Measurements from ENCODE around the gene MMP21. TPM values are rescaled to one million over a fixed set of nuclear protein-coding genes. Genes with fewer than 3 reads are reported as not detected.

The MMP21 gene
- total RNA-seq, 4 donors from 2014 or later = 0.67 TPM; not detected in 3

DNA sequence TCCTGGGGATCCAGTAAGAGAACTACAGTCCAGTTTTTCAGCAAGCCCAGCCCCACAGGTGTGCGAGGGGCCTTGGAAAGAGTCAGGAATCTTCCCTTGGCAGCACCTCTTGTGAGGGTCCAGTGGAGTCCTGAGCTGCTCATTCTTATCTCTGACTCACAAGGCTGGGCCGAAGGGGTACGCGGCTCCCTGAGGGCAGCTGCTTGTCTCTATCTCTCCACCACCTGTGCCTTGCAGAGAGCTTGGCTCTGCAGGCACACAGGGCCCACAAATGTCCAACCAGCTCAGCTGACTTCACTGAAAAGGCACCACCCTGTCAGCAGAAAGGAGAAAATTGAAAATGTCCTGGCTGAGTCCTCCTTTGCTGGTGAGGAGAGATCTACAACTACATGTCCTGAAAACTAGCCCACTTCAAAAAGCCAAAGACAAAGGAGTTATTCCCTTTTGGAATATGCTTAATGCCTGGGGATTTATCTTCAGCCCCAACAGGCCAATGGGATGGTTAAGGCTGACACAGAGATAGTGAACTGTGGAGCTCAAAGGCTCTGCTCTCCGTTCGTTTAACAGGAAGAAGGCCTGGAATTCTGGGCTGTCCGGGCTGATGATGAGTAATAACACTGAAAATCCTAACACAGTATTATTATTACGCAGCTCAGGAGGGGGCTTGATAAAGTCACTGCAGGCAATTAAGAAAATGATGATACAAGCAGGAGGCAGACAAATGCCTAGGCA, 24.0 kb upstream of the MMP21 start:
- Histone ChIP-seq H3K4me3 (replicated peaks in 1 of 3) (no peak overlapping the region), H3K9me3 (no peaks in the 10 kb centered on the region), H3K4me1 (no peaks in the 10 kb centered on the region), H3K36me3 (peaks cover under 1 to 15% of the 10 kb centered on the region in 2 donors), H3K27me3 (no peaks in the 10 kb centered on the region), H3K27ac (no peak overlapping the region)
- TF ChIP-seq, protein P1, sequence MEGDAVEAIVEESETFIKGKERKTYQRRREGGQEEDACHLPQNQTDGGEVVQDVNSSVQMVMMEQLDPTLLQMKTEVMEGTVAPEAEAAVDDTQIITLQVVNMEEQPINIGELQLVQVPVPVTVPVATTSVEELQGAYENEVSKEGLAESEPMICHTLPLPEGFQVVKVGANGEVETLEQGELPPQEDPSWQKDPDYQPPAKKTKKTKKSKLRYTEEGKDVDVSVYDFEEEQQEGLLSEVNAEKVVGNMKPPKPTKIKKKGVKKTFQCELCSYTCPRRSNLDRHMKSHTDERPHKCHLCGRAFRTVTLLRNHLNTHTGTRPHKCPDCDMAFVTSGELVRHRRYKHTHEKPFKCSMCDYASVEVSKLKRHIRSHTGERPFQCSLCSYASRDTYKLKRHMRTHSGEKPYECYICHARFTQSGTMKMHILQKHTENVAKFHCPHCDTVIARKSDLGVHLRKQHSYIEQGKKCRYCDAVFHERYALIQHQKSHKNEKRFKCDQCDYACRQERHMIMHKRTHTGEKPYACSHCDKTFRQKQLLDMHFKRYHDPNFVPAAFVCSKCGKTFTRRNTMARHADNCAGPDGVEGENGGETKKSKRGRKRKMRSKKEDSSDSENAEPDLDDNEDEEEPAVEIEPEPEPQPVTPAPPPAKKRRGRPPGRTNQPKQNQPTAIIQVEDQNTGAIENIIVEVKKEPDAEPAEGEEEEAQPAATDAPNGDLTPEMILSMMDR (IDR thresholded peaks at IDR 0.05) = no peak
- TF ChIP-seq POLR2A (IDR thresholded peaks at IDR 0.05) = no peak
- intact Hi-C loops (cut with DNase I) = no loop called here
- no peak for DNase-seq
- WGBS, 2 donors = 92 to 95% methylated on average over 5 to 8 of the region's 8 CpGs

DNA sequence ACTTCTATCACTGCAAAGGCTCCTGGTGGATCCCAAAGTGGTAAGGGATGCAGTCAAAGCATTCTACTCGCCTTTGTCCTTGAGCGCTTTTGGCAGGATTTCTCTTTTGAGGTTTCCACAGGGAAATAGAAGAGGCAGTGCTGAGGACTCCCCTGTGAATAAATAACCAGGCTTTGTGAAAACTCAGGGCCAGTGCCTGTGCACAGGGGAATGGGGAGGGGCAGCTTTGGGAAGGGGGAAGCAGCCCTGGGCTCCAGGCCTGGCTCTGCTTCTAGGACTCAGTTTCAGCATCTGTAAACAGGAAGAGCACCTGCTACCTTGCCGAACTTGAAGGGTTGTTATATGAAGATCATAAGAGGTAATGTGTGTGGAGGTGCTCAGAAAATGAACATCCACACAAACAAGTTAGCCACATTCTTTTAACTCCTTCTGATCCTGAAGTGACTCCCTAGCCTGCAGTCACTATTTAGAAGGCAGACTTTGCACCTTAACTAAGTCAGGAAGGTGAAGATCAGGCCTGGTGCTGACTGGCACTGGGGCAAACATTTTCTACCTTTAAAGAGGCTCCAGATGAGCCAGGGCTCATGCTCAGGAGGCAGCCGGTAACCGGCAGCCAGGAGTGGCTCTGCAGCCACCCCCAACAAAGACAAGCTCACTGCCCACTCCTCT, 22.5 kb upstream of the MMP21 start:
- H3K4me3 ChIP-seq (replicated peaks in 1 of 3) = no peak overlapping the region
- no peaks in the 10 kb centered on the region for H3K9me3 ChIP-seq
- WGBS, 2 donors = 46 to 57% methylated on average over 3 to 5 of the region's 5 CpGs
- no peaks in the 10 kb centered on the region for H3K4me1 ChIP-seq
- no peaks in the 10 kb centered on the region for H3K27me3 ChIP-seq
- TF ChIP-seq, protein P1 (IDR thresholded peaks at IDR 0.05) = no peak
- no peak for TF ChIP-seq POLR2A (IDR thresholded peaks at IDR 0.05)
- intact Hi-C loops (cut with DNase I) = no loop called here
- peaks cover 11 to 27% of the 10 kb centered on the region in 2 donors for H3K36me3 ChIP-seq
- no peak overlapping the region for H3K27ac ChIP-seq
- no peak for DNase-seq

DNA sequence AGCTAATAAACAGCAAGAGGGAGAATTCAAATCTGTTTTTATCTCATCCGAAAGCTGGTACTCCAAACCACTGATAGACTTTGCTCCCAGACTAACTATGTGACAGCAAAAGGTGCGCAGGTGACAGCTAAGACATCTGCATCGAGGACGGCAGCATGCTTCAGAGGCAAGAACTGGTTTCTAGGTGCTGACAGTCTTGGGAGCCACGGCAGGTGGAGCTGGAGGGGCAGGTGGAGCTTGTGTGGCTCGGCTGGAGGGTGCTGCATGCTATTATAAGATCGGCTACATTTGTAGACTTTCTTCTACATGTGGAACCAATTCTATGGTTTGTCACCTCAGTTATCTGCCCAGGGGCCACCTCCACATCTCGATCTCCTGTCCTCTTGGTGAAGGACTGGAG, 21.8 kb upstream of the MMP21 start:
- TF ChIP-seq POLR2A (IDR thresholded peaks at IDR 0.05) = no peak
- TF ChIP-seq, protein P1 (IDR thresholded peaks at IDR 0.05) = no peak
- WGBS, 2 donors = 95 to 99% methylated on average over 8 of the region's 8 CpGs
- Histone ChIP-seq H3K27me3 (no peaks in the 10 kb centered on the region), H3K4me3 (replicated peaks in 1 of 3) (no peak overlapping the region), H3K9me3 (no peaks in the 10 kb centered on the region), H3K27ac (no peak overlapping the region), H3K4me1 (no peaks in the 10 kb centered on the region), H3K36me3 (peaks cover 11 to 28% of the 10 kb centered on the region in 2 donors)
- DNase-seq = no peak
- intact Hi-C loops (cut with DNase I) = no loop called here

DNA sequence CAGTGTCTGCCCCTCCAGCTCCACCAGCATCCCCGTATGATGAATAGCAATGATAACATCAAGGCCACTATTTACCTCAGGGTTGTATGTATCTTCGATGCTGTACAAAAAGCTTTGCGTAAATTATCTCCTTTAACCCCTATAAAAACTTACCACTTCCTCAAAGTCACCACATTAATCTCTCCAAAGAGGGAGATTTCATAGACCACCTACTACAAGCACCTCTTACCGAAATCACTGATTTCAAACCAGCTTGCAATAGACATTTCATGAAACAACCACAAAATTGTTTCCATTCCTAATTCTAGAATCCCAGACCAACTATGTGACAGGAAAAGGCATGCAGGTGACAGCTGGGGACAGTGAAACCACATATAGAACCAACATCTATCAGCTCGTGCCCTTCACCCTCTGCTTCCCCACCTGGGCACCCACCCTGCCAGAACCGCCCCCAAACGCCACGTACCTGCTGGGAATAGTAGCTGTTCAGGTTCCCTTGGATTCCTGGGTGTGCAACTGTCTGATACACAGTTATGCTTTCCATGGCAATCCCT, 20.1 kb upstream of the MMP21 start:
- DNase-seq = no peak
- no peak for TF ChIP-seq POLR2A (IDR thresholded peaks at IDR 0.05)
- TF ChIP-seq, protein P1 (IDR thresholded peaks at IDR 0.05) = no peak
- no peaks in the 10 kb centered on the region for H3K27me3 ChIP-seq
- no peaks in the 10 kb centered on the region for H3K4me1 ChIP-seq
- peaks cover 11 to 34% of the 10 kb centered on the region in 2 donors for H3K36me3 ChIP-seq
- no peak overlapping the region for H3K27ac ChIP-seq
- H3K9me3 ChIP-seq = no peaks in the 10 kb centered on the region
- intact Hi-C loops (cut with DNase I) = no loop called here
- WGBS, 2 donors = 81 to 91% methylated on average over 8 of the region's 8 CpGs
- no peak overlapping the region for H3K4me3 ChIP-seq (replicated peaks in 1 of 3)

DNA sequence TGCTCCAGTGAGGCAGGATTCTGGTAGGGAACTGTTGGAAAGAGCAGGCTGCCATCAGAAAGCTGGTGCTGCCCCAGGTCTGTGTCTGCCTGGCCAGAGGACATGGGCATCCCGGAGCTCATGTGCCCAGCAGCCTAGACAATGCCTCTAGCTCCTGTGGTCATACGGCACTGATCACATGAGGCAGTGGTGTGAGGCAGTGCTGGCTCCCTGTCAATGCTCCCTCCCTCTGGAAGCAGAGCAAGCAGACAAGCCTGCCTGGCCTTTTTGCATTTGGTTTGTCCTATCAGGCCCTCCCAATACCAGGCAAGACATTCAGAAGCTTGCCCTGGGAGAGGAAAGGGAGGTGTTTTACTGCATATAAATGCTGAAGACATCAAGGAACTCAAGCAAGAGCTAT, 19.5 kb upstream of the MMP21 start:
- 79 to 83% methylated on average over 1 to 2 of the region's 2 CpGs for WGBS, 2 donors
- no peak for TF ChIP-seq POLR2A (IDR thresholded peaks at IDR 0.05)
- TF ChIP-seq, protein P1 (IDR thresholded peaks at IDR 0.05) = no peak
- intact Hi-C loops (cut with DNase I) = no loop called here
- H3K4me1 ChIP-seq = no peaks in the 10 kb centered on the region
- H3K36me3 ChIP-seq = peaks cover 11 to 34% of the 10 kb centered on the region in 2 donors
- DNase-seq = no peak
- no peaks in the 10 kb centered on the region for H3K9me3 ChIP-seq
- no peak overlapping the region for H3K27ac ChIP-seq
- H3K27me3 ChIP-seq = no peaks in the 10 kb centered on the region
- H3K4me3 ChIP-seq (replicated peaks in 1 of 3) = no peak overlapping the region

Data from thyroid gland (tissue), 4 donors.